GM23338 (cell line): ENCODE data around the gene SLC39A10.

Source experiments
- CREB1 ChIP-seq: fragments of 250-450 bp; sonication (Bioruptor Pico); IDR thresholded peaks from 2 replicates; pipeline ENCODE4 v1.5.0; 2020; ENCODE audit warnings: low read depth, mild to moderate bottlenecking, moderate library complexity
- CTCF ChIP-seq, 2 experiments: fragments of 200-600 bp in 1 of 2; sonication (generic) in 1 of 2; conservative IDR thresholded peaks; 2 replicates each; pipeline versions ENCODE4 v1.5.1 to v1.6.1; 2016 to 2017; ENCODE audit warnings: antibody characterized with exemption in 2 of 2, low read depth in 2 of 2, mild to moderate bottlenecking in 2 of 2, moderate library complexity in 1 of 2
- ETS1 ChIP-seq: IDR thresholded peaks from 2 replicates; pipeline ENCODE4 v1.6.1; 2016; ENCODE audit warnings: antibody characterized with exemption
- EZH2 ChIP-seq: fragments of 200-600 bp; sonication (generic); IDR thresholded peaks from one replicate; pipeline ENCODE4 v1.8.0; 2017; ENCODE audit warnings: antibody characterized with exemption, mild to moderate bottlenecking, low read depth; ENCODE audit not compliant: unreplicated experiment
- EZH2phosphoT487 ChIP-seq: fragments of 200-600 bp; sonication (generic); IDR thresholded peaks from one replicate; pipeline ENCODE4 v1.8.1; 2018; ENCODE audit warnings: antibody characterized with exemption; ENCODE audit not compliant: unreplicated experiment
- JUNB ChIP-seq: IDR thresholded peaks from one replicate; pipeline ENCODE4 v1.6.1; 2016; ENCODE audit warnings: antibody characterized with exemption; ENCODE audit not compliant: unreplicated experiment
- NANOG ChIP-seq: IDR thresholded peaks from 2 replicates; pipeline ENCODE4 v1.6.1; 2016; ENCODE audit warnings: antibody characterized with exemption, borderline replicate concordance
- POLR2AphosphoS5 ChIP-seq: IDR thresholded peaks from 2 replicates; pipeline ENCODE4 v1.6.1; 2016; ENCODE audit warnings: antibody characterized with exemption, low read depth
- REST ChIP-seq: IDR thresholded peaks from one replicate; pipeline ENCODE4 v1.6.1; 2018; ENCODE audit warnings: antibody characterized with exemption; ENCODE audit not compliant: unreplicated experiment
- ZNF114 ChIP-seq: fragments of 250-450 bp; sonication (Bioruptor Pico); IDR thresholded peaks from 2 replicates; pipeline ENCODE4 v1.5.0; 2020; ENCODE audit warnings: mild to moderate bottlenecking, moderate library complexity
- ZNF331 ChIP-seq: fragments of 250-450 bp; sonication (Bioruptor Pico); IDR thresholded peaks from 2 replicates; pipeline ENCODE4 v1.5.0; 2020; ENCODE audit warnings: low read depth, mild to moderate bottlenecking, moderate library complexity
- ZNF462 ChIP-seq: fragments of 250-450 bp; sonication (Bioruptor Pico); IDR thresholded peaks from 2 replicates; pipeline ENCODE4 v1.5.0; 2020; ENCODE audit warnings: mild to moderate bottlenecking, moderate library complexity

- TF ChIP-seq EZH2 (no peak), CTCF (conservative IDR thresholded peaks at IDR 0.05; ENCODE audit: low read depth in 2 of 2) (no peak), REST (no peak), JUNB (no peak), EZH2phosphoT487 (no peak), POLR2AphosphoS5 (no peak), CREB1 (CRISPR knock-in tag) (no peak), ZNF462 (CRISPR knock-in tag) (no peak), ETS1 (no peak), ZNF114 (CRISPR knock-in tag) (no peak), ZNF331 (no peak), NANOG (no peak)
Measured at GRCh38 chr2:195696012-195696411, 39.0 kb downstream of the SLC39A10 start.
